ENCODE data around the gene ETFB.
A peak's percentile ranks its signal among the peaks of the same experiment; 100 is the strongest.

The ETFB gene

GRCh38 chr19:51372649-51373504 lies 6.7 kb upstream of the ETFB start, which contains the start of gene NKG7:
Gene NKG7, minus strand, starts transcription at chr19:51372654. Its CDS starts 119 bp downstream, at chr19:51372535.
- no peak for DNase-seq (ENCODE audit: low spot score)

DNA sequence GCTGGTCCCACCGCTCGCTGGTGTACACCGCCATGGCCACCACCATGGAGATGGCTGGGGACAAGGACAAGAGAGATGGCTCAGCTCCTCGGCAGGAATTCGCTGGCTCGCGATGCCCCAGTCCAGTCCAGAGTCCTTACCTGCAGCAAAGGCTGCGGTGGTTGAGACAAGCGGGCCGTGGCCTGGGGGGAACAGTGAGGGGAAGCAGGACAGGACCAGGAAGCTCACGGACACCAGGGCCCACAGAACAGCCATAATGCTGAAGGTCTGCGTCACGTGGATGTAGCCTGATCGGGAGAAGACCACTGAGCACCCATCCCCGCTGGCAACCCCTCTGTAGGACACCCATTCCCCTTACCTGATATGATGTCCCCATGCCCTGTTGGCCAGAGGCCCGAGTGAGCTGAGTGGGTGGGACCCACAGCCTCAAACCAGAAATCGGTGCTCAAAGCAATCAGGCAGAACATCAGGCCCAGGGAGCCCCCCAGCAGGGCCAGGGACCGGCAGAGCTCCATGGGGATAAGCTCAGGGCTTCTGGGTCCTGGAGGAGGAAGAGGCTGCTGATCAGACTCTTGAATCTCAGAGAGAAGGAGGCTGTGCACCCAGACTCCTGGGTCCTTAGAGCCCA lies 5.9 kb upstream of the ETFB start:
- DNase-seq (ENCODE audit: low spot score) = no peak

DNA sequence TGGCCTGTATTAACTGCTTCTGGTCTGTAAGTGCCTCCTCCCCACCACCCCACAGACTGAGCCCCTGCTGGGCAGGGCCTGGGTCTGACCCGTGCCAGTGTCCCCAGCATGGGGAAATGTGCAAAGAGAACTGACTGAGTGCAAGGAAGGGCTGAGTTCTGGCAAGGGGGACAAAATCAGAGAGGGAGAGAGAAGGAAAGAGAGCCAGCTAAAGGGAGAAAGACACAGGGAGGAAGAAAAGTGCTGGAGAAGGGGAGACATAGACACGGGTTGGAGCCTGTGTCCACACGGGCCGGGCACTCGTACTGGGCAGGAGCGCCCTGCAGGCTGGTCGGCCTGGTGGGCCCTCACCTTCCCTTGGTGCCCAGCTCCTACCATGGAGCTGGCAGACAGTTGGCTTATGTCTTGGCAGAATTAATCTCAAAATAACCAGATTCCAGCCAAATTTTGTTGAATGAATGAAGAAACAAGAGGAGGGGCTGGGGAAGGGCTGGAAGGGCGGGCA lies 5.0 kb upstream of the ETFB start:
- no peak for DNase-seq (ENCODE audit: low spot score)

DNA sequence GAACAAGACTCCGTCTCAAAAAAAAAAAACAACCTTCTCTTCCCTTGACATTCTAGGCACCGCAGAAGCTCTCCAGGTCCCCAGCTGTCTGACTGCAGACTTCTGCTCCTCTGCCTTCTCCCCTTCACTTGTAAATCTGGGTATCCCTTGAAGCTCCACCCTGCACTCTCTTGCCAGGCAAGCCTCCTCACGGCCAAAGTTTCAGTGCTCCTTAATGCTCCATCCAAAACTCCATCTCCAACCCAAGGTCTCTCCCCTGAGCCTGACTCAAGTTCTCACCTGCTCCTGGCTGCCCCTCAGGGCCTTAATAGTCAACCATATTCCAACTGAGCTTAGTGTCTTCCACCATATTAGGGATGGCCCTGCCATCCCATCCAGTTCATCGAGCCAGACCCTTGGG lies 4.0 kb upstream of the ETFB start:
- DNase-seq (ENCODE audit: low spot score) = no peak

DNA sequence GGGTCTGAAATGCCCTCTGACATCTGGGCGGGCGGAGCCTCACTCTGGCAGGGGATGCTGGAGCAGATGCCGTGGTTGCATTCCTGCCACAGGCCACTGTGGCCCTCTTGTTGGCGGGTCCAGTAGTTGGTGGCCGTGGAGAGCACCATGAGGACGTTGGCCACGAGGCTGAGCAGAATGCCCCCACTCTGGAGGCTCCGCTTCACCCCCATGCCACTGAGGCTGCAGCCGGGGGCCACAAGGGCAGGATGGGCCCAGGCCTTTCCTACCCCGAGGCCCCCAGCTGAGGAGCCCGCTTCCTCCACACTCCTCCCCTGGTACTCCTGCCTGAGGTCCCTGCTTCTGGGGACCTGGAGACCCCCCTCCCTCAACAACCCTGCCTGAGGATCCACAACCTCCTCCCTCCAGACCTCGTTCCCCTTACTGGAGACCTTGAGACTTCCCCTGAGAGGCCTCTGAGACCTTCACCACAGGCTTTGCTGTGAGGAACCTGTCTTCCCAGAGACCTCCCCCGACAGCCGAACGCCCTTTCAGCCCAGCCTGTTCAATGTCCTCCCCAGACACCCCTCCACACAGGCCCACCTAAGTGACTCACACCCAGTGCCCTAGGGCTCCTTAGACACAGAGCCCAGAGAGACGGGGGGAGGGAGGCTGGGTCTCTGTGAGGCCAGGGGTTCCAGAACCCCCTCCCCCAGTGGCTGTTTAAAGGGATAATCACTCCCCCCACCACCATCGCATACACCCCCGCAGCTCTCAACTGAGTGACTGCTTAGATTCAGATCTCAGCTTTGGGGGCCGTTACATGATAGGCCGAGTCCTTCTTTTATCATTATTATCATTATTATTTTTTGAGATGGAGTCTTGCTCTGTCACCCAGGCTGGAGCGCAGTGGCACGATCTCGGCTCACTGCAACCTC lies 2.4 kb upstream of the ETFB start, which contains the start of gene CLDND2:
TSS of gene CLDND2 (minus strand) at position 638 of the 917 bp plus-strand sequence. CDS start at position 212, 426 bp downstream.
- no peak for DNase-seq (ENCODE audit: low spot score)

GRCh38 chr19:51367565-51368365 lies 1.6 kb upstream of the ETFB start:
- peak; percentile 99 for DNase-seq (ENCODE audit: low spot score)

DNA sequence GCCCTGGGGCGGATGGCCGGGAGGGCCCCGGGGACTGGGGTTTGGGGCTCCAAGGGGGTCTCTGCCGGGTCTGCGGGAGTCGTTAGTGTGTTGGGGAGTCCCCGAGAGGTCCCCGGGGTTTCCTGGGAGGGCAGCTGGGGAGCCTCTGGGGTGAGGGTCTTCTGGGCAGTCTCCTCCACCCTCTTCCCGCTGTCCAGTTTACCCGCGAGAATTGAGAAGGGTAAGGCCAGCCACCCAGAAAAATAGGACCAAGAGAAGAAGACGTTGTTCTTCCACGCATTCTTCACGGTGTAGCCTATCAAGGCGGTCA lies 1.0 kb upstream of the ETFB start:
- no peak for DNase-seq (ENCODE audit: low spot score)

DNA sequence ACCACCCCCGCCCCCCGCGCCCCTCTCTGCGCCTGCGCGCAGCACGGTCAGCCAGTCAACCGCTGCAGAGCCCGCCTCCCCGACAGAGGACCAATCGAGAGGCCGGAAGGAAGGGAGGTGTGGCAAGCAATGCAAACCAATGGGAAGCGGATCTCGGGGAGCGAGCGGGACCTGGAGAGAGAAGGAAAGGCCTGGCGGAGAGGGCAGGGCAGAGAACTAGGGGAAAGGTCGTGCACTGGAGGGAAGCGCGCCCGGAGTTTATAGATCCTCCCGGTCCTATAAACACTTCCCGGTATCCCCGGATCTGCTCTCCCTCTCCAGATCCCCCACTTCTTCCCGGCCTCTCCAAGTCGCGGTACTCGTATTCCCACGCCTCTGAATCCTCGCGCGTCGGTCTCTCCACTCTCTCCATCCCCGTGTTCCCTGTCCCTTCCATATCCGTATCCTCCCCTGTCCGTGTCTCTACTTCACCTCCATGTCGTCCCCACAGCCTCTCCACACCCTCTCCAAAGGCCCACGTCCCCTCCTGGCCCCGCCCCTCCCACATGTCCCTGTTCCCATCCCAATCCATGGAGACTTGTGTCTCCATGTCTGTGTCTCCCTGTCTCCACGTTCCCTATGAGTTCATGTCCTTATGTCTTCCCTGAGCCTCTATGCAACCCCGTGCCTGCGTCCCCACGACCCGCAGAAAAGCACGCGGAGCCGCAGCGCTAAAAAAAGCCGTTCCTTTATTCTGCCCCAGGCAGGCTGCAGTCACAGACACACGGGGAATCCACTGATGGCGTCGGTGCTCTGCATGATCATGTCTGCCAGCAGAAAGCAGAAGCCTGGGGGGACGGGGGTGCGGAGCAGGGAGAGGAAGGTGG lies 434 bp upstream of the ETFB start:
- peak; percentile 99 for DNase-seq (ENCODE audit: low spot score)

DNA sequence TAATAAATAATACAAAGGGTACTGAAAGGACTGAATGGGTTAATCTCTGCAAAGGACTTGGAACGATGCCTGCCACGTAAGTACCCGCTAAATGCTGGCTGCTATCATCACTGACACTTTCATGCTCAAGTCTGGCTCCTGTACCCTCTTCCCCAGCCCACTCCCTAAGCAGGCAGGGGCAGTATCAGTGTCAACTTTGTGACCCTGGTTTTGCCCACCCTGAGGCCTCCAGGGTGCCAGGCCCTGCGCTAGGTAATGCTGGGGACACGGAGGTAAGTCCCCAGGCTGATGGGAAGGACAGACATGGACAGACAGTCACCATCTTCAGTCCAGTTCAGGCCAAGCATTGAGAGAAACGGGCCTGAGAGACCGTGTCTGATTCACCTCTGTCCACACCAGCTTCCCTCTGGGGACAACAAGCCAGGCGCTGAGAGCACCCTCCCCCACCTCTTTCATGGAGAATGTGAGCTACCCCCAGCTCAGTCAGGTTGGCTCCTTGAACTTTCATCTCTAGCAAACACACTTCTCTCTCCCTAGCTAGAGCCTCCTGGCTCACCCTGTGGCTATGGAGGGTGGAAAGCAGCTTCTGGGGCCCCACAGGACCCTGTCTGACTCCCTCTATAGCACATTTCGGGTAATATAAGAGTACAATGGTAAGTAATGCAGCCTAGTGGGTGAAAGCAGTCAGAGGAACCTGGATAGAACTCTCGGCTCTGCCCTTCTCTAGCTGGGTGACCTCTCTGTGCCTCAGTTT lies 800 bp downstream of the ETFB start:
- peak; percentile 45 for DNase-seq (ENCODE audit: low spot score)

- DNase-seq (ENCODE audit: low spot score) = peak; percentile 46
Observed at GRCh38 chr19:51364200-51365106, 1.7 kb downstream of the ETFB start.

GRCh38 chr19:51361239-51361638 lies 4.9 kb downstream of the ETFB start:
- DNase-seq (ENCODE audit: low spot score) = no peak

- DNase-seq (ENCODE audit: low spot score) = no peak
Observed at GRCh38 chr19:51359294-51359693, 6.9 kb downstream of the ETFB start.

GRCh38 chr19:51357952-51358351 lies 8.2 kb downstream of the ETFB start:
- DNase-seq (ENCODE audit: low spot score) = no peak

GRCh38 chr19:51356159-51356801 lies 9.9 kb downstream of the ETFB start:
- no peak for DNase-seq (ENCODE audit: low spot score)

GRCh38 chr19:51354742-51355148 lies 11.4 kb downstream of the ETFB start:
- DNase-seq (ENCODE audit: low spot score) = peak; percentile 79

- DNase-seq (ENCODE audit: low spot score) = no peak
Observed at GRCh38 chr19:51354103-51354741, 12.0 kb downstream of the ETFB start.

- no peak for DNase-seq (ENCODE audit: low spot score)
Observed at GRCh38 chr19:51352783-51353360, 13.3 kb downstream of the ETFB start.
